GM13976 (cell line): ENCODE results near the gene C17orf114.
A peak's percentile ranks its signal among the peaks of the same experiment; 100 is the strongest.

Experiments used
- DNase-seq: peaks from one replicate; pipeline ENCODE4 v3.0.0; 2012; ENCODE audit warnings: low spot score
- in situ Hi-C: fragments of 300-500 bp; cut with MboI; formaldehyde crosslinking; loops from one replicate; pipeline ENCODE4 v1.12.0; 2022; ENCODE audit warnings: low sequenced_read_pairs, mixed read lengths, inconsistent platforms; ENCODE audit not compliant: unreplicated experiment
- TF ChIP-seq, protein P1 (sequence below): IDR thresholded peaks from 2 replicates; pipeline ENCODE4 v1.5.1; 2012; ENCODE audit warnings: borderline replicate concordance, mild to moderate bottlenecking; ENCODE audit not compliant: insufficient read depth; ENCODE audit errors: extremely low read depth, missing control alignments, control extremely low read depth

Gene C17orf114

DNA sequence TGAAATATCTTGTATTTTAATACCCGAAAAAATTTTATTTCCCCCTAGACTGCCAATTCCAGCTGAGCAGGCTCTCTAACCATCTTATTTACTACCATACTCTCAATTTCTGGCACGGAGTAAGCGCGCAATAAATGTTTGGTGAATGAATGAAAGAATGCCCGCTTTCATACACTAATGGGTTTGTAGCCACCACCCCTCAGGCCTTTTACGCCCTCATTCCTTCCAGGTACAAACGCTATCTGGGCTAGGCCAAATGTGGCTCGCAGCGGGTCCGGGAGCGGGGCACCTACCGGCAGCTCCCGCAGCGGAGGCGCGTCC is 4.3 kb upstream of the C17orf114 start:
- in situ Hi-C loops = no loop called here
- DNase-seq = no peak
- TF ChIP-seq, protein P1, sequence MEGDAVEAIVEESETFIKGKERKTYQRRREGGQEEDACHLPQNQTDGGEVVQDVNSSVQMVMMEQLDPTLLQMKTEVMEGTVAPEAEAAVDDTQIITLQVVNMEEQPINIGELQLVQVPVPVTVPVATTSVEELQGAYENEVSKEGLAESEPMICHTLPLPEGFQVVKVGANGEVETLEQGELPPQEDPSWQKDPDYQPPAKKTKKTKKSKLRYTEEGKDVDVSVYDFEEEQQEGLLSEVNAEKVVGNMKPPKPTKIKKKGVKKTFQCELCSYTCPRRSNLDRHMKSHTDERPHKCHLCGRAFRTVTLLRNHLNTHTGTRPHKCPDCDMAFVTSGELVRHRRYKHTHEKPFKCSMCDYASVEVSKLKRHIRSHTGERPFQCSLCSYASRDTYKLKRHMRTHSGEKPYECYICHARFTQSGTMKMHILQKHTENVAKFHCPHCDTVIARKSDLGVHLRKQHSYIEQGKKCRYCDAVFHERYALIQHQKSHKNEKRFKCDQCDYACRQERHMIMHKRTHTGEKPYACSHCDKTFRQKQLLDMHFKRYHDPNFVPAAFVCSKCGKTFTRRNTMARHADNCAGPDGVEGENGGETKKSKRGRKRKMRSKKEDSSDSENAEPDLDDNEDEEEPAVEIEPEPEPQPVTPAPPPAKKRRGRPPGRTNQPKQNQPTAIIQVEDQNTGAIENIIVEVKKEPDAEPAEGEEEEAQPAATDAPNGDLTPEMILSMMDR = no peak

DNA sequence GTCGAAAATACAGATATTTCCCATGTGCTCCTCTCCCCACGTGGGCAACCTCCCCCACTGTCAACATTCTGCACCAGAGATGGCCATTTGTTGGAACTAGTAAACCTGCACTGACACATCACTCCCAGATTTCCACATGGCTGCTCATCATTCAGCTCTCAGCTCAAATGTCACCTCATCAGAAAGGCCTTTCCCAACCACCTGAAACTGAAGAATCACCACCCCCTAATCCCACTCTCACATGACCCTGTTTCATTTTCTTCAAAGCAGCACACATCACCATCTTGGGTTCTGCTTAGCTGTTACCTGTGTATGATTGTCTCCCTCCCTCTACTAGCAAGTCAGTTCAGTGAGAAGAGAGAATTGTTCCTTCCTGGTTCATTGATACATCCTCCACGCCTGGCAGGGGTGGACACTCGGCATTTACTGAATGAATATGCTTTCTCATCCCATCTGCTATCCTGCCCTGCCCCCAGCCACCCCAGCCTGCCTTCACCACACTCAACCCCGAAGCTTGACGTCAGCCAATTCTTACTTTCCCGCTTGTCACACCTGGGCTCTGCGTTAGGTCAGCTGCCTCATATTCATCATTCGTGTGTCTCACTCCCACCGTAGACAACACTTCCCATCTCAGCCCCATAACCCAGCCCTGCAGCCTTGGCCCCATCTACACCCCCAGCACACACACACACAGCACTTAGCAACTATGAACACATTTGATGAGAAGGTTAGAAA is 1.5 kb downstream of the C17orf114 start:
- in situ Hi-C loops = no loop called here
- no peak for DNase-seq
- TF ChIP-seq, protein P1 = no peak

DNA sequence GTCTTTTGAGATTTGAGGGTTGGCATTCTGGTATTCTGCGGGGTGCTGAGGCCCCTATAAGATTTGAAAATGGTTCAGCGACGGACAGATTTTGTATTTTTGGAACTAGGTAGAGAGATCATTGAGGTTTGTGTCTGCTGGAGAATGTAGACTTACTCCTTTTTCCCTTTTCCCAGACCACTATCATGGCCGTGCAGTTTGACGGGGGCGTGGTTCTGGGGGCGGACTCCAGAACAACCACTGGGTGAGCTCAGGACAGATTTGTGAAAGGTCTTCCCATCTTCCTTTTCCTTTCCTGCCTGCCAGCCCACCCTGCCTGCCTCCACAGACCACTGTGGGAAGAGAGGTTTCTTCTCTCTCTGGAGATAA is 5.6 kb downstream of the C17orf114 start:
- in situ Hi-C loops = no loop called here
- no peak for DNase-seq
- TF ChIP-seq, protein P1 = no peak

DNA sequence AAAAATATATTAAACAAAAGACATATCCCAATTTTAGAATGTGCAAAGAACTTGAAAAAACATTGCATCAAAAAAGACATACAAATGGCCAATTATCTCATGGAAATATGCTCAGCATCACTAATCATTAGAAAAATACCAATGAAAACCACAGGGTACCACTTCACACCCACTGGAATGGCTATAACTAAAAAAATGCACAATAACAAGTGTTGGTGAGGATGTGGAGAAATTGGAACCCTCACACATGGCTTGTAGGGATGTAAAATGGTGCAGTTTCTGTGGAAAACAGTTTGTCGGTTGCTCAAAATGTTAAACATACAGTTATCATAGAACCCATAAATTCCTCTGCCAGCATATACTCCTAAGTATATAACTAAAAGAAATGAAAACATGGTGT is 7.0 kb downstream of the C17orf114 start:
- in situ Hi-C loops = no loop called here
- no peak for DNase-seq
- TF ChIP-seq, protein P1 = no peak

DNA sequence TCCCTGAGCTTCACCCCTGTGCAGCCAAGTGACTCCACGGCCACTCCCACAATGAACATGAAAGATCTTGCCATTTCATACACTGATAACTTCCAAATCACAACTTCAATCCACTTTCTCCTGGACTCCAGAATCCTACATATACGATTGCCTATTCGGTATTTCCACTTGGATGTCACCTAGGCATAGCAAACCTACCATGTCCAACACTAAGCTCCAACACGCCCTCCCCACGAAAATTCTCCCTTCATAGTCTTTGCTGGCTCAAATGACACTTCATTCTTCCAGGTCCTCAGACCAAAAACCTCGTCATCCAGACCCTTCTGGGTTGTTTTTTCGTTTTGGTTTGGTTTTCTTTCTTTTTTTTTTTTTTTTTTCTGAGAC is 11.4 kb downstream of the C17orf114 start:
- in situ Hi-C loops = no loop called here
- DNase-seq = no peak
- TF ChIP-seq, protein P1 = no peak

DNA sequence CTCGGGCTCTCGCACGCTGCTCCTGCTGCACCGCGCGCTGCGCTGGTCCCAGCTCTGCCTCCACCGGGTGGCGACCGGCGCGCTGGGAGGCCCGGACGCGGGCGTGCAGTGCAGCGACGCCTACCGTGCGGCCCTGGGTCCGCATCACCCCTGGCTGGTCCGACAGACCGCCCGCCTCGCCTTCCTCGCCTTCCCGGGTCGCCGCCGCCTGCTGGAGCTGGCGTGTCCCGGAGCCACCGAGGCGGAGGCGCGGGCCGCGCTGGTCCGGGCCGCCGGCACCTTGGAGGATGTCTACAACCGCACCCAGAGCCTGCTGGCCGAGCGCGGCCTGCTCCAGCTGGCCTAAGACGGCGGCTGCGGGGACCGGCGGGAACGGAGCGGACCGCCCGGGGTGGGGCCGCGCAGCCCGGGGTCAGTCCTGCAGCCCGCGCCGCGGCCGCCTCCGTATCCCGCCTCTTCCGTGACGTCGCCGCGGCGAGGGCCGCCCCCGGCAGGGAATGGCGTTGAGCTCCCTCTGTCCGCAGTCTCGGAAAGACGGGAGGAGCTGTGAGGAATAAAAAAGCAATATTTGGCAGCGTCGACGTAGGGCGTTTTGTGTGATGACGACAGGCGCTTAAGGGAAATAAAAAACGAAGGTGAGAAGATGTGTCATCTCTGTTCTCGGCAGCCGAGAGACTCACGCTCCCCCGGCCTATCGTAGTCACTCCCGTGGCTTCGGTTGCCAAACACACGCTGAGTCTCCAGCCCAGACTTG is 12.0 kb downstream of the C17orf114 start:
- TF ChIP-seq, protein P1 = peak; percentile 85
- in situ Hi-C loops = loop anchor here (10.0 kb wide), 1 partner anchor 95 kb away; no protein-coding TSS in a partner anchor
- DNase-seq = peak; percentile 95
